ENCODE data around the gene CPAMD8. TPM values are rescaled to one million over a fixed set of nuclear protein-coding genes. Genes with fewer than 3 reads are reported as not detected.

Gene CPAMD8
- total RNA-seq, 1 donor from 2014 or later = 42.9 TPM

DNA sequence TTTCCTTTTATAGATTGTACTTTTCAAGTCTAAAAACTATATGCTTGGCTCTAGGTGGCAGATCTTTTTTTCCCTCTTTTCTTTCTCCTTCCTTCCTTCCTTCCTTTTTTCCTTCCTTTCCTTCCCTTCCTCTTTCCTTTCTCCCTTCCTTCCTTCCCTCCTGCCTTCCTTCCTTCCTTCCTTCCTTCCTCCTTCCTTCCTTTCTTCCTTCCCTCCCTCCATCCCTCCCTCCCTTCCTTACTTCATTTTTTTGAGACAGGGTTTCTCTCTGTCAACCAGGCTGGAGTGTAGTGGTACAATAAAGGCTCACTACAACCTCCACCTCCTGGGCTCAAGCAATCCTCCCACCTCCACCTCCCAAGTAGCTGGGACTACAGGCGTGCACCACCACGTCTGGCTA is 89.7 kb downstream of the CPAMD8 start:
- Mint-ChIP-seq H3K9me3 (peaks cover 6% of the 10 kb centered on the region), H3K27ac (no peak overlapping the region), H3K4me1 (ENCODE audit: unreplicated experiment) (no peaks in the 10 kb centered on the region), H3K27me3 (no peaks in the 10 kb centered on the region), H3K4me3 (no peak overlapping the region), H3K36me3 (peaks cover 11% of the 10 kb centered on the region)
- no peak for TF ChIP-seq CTCF (conservative IDR thresholded peaks at IDR 0.05)
- no peak for DNase-seq (ENCODE audit: extremely low spot score, unreplicated experiment)

DNA sequence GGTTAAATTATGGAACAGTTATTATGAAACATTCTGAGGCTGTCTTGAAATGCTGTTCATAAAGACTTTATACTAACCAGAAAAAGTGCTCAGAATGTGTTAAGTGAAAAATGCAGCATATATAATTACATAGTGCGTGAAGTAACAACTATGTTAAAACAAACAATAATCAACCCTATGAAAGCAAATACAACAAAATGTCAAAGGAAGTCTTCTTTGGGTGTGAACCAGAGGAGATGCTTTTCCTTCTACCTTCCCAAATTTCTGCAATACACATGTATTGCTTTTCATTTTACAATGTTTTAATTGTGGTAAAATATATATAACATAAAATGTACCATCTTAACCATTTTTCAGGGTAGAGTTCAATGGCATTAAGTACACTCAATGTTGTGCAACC is 92.1 kb downstream of the CPAMD8 start:
- TF ChIP-seq CTCF (conservative IDR thresholded peaks at IDR 0.05) = no peak
- Mint-ChIP-seq H3K36me3 (peaks cover 10% of the 10 kb centered on the region), H3K27ac (no peak overlapping the region), H3K27me3 (no peaks in the 10 kb centered on the region), H3K4me3 (no peak overlapping the region), H3K4me1 (ENCODE audit: unreplicated experiment) (no peaks in the 10 kb centered on the region), H3K9me3 (peaks cover 6% of the 10 kb centered on the region)
- DNase-seq (ENCODE audit: extremely low spot score, unreplicated experiment) = no peak

- peaks cover 32% of the 10 kb centered on the region for H3K36me3 Mint-ChIP-seq
- H3K27me3 Mint-ChIP-seq = no peaks in the 10 kb centered on the region
- H3K4me1 Mint-ChIP-seq (ENCODE audit: unreplicated experiment) = no peaks in the 10 kb centered on the region
- H3K4me3 Mint-ChIP-seq = no peak overlapping the region
- DNase-seq (ENCODE audit: extremely low spot score, unreplicated experiment) = no peak
- peaks cover 14% of the 10 kb centered on the region for H3K9me3 Mint-ChIP-seq
- no peak for TF ChIP-seq CTCF (conservative IDR thresholded peaks at IDR 0.05)
- H3K27ac Mint-ChIP-seq = no peak overlapping the region
Observed at GRCh38 chr19:16931306-16931705, 95.3 kb downstream of the CPAMD8 start.

GRCh38 chr19:16930753-16931152 is 95.9 kb downstream of the CPAMD8 start:
- Mint-ChIP-seq H3K4me1 (ENCODE audit: unreplicated experiment) (no peaks in the 10 kb centered on the region), H3K9me3 (peaks cover 14% of the 10 kb centered on the region), H3K27me3 (no peaks in the 10 kb centered on the region), H3K27ac (no peak overlapping the region), H3K36me3 (peaks cover 32% of the 10 kb centered on the region), H3K4me3 (no peak overlapping the region)
- TF ChIP-seq CTCF (conservative IDR thresholded peaks at IDR 0.05) = no peak
- no peak for DNase-seq (ENCODE audit: extremely low spot score, unreplicated experiment)

GRCh38 chr19:16928916-16929315 is 97.7 kb downstream of the CPAMD8 start:
- H3K27ac Mint-ChIP-seq = no peak overlapping the region
- no peak for TF ChIP-seq CTCF (conservative IDR thresholded peaks at IDR 0.05)
- DNase-seq (ENCODE audit: extremely low spot score, unreplicated experiment) = no peak
- H3K4me1 Mint-ChIP-seq (ENCODE audit: unreplicated experiment) = no peaks in the 10 kb centered on the region
- H3K36me3 Mint-ChIP-seq = peaks cover 29% of the 10 kb centered on the region
- H3K9me3 Mint-ChIP-seq = peaks cover 7% of the 10 kb centered on the region
- no peaks in the 10 kb centered on the region for H3K27me3 Mint-ChIP-seq
- no peak overlapping the region for H3K4me3 Mint-ChIP-seq

- TF ChIP-seq CTCF (conservative IDR thresholded peaks at IDR 0.05) = no peak
- Mint-ChIP-seq H3K36me3 (peaks cover 29% of the 10 kb centered on the region), H3K4me3 (no peak overlapping the region), H3K27ac (no peak overlapping the region), H3K9me3 (peaks cover 7% of the 10 kb centered on the region), H3K27me3 (no peaks in the 10 kb centered on the region), H3K4me1 (ENCODE audit: unreplicated experiment) (no peaks in the 10 kb centered on the region)
- DNase-seq (ENCODE audit: extremely low spot score, unreplicated experiment) = no peak
Observed at GRCh38 chr19:16928351-16928750, 98.3 kb downstream of the CPAMD8 start.

All from type B pancreatic cell (in vitro differentiated cells).